C4-2B (cell line): ENCODE measurements around the gene FAM20C.

Experiments
- ZFX ChIP-seq: fragments of 450-650 bp; IDR thresholded peaks from 2 replicates; pipeline ENCODE4 v1.6.1; 2017
- TF ChIP-seq, protein P1 (sequence below): fragments of 450-650 bp; conservative IDR thresholded peaks from 2 replicates; pipeline ENCODE4 v1.5.1; 2017; ENCODE audit warnings: mild to moderate bottlenecking

GRCh38 chr7:240887-241421 is 48.6 kb downstream of the FAM20C start:
- TF ChIP-seq, protein P1, sequence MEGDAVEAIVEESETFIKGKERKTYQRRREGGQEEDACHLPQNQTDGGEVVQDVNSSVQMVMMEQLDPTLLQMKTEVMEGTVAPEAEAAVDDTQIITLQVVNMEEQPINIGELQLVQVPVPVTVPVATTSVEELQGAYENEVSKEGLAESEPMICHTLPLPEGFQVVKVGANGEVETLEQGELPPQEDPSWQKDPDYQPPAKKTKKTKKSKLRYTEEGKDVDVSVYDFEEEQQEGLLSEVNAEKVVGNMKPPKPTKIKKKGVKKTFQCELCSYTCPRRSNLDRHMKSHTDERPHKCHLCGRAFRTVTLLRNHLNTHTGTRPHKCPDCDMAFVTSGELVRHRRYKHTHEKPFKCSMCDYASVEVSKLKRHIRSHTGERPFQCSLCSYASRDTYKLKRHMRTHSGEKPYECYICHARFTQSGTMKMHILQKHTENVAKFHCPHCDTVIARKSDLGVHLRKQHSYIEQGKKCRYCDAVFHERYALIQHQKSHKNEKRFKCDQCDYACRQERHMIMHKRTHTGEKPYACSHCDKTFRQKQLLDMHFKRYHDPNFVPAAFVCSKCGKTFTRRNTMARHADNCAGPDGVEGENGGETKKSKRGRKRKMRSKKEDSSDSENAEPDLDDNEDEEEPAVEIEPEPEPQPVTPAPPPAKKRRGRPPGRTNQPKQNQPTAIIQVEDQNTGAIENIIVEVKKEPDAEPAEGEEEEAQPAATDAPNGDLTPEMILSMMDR: no peak
- TF ChIP-seq ZFX: no peak
